Spleen (tissue), 11 donors: ENCODE results near the gene PREB. TPM values are rescaled to one million over a fixed set of nuclear protein-coding genes. Genes with fewer than 3 reads are reported as not detected.

ENCODE experiments used
- DNase-seq: peaks from one replicate; pipeline ENCODE4 v3.0.0-alpha.2; 2020
- H3K27ac ChIP-seq, 8 donors: fragments of 200-600 bp; sonication (generic) in 7 of 8; 1 replicate in 4 of 8; 2 replicates in 4 of 8; pipeline versions ENCODE4 v1.5.0 to v1.8.0; 2016 to 2021; ENCODE audit warnings: inconsistent platforms in 4 of 8, mild to moderate bottlenecking in 4 of 8, moderate library complexity in 1 of 8
- H3K27me3 ChIP-seq, 7 donors: fragments of 200-600 bp; sonication (generic) in 6 of 7; replicated peaks in 1 of 7; 1 replicate in 4 of 7; 2 replicates in 3 of 7; pipeline versions ENCODE4 v1.5.0 to v1.8.0; 2016 to 2021; ENCODE audit warnings: inconsistent platforms in 3 of 7, mild to moderate bottlenecking in 1 of 7
- H3K36me3 ChIP-seq, 6 donors: fragments of 200-600 bp; sonication (generic) in 5 of 6; 1 replicate in 4 of 6; 2 replicates in 2 of 6; pipeline versions ENCODE4 v1.5.0 to v1.8.0; 2016 to 2021; ENCODE audit warnings: inconsistent platforms in 2 of 6
- H3K4me1 ChIP-seq, 6 donors: fragments of 200-600 bp; sonication (generic) in 5 of 6; 1 replicate in 3 of 6; 2 replicates in 3 of 6; pipeline versions ENCODE4 v1.5.0 to v1.8.0; 2016 to 2021; ENCODE audit warnings: inconsistent platforms in 3 of 6
- H3K4me3 ChIP-seq, 8 donors: fragments of 200-600 bp; sonication (generic) in 7 of 8; 1 replicate in 4 of 8; 2 replicates in 4 of 8; pipeline versions ENCODE4 v1.5.0 to v1.8.0; 2016 to 2021; ENCODE audit warnings: inconsistent platforms in 4 of 8, mild to moderate bottlenecking in 4 of 8, moderate library complexity in 2 of 8
- H3K9me3 ChIP-seq, 8 donors: fragments of 200-600 bp; sonication (generic) in 7 of 8; 1 replicate in 4 of 8; 2 replicates in 4 of 8; pipeline versions ENCODE4 v1.5.0 to v1.8.0; 2016 to 2021; ENCODE audit warnings: inconsistent platforms in 4 of 8
- CTCF ChIP-seq, 11 experiments: fragments of 200-600 bp in 7 of 11; fragments of 450-650 bp in 4 of 11; sonication (generic) in 4 of 11; IDR thresholded peaks in 8 of 11; conservative IDR thresholded peaks in 3 of 11; 1 replicate in 7 of 11; 2 replicates in 4 of 11; pipeline versions ENCODE4 v1.4.0 to v1.8.0; 2016 to 2021; ENCODE audit warnings: antibody characterized with exemption in 11 of 11, inconsistent platforms in 4 of 11, mild to moderate bottlenecking in 1 of 11
- POLR2A ChIP-seq, 3 donors: fragments of 450-650 bp; IDR thresholded peaks; one replicate each; pipeline ENCODE4 v1.5.1; 2017; ENCODE audit warnings: antibody characterized with exemption in 3 of 3, mild to moderate bottlenecking in 1 of 3
- POLR2AphosphoS5 ChIP-seq, 3 donors: sonication (generic); formaldehyde crosslinking; IDR thresholded peaks; one replicate each; pipeline ENCODE4 v1.5.1; 2017; ENCODE audit warnings: antibody characterized with exemption in 3 of 3
- WGBS, 5 donors: extraction: QIAGEN DNeasy Blood & Tissue Kit in 3 of 5; methylation state at CpG; one replicate each; pipeline versions ENCODE4 v1.1.5 to v1.1.7; 2013 to 2018; 5-methylcytosine and 5-hydroxymethylcytosine counted together
- intact Hi-C: fragments of 100-400 bp; cut with DNase I; formaldehyde crosslinking; loops from one replicate; pipeline ENCODE4 v1.15.0; 2023; ENCODE audit warnings: low total_unique reads
- polyA plus RNA-seq, 3 donors: library from polyadenylated mRNA; stranded (reverse); fragments of 200-250 nt; gene quantifications; one replicate each; pipeline ENCODE4 v1.2.1, GENCODE V29; 2013
- total RNA-seq, 7 donors: library from RNA; depleted of rRNA in 3 of 7; stranded (reverse); fragments of >200 nt in 3 of 7; fragmentation: NEBNext Ultra II Directional in 4 of 7; extraction: Animal tissue kit (Norgen Biotek cat#: 25700) in 4 of 7; gene quantifications; one replicate each; pipeline versions ENCODE4 v1.1.0 to v1.2.1, GENCODE V29; 2016 to 2021
- donor health status: healthy with polysubstance abuse.
- donor health status: DM: no; HTN: no; CAD: no; lungs with moderate emphysema.
- donor health status: DM: no; HTN: no; CAD: no.
- donor health status: Bipolar disorder and iron deficiency.
- donor health status: healthy.
- donor health status: DM: no; HTN: no; CAD: no.
- donor health status: DM: yes; HTN: yes; CAD: no.

Gene PREB
- total and polyA plus RNA-seq, 10 donors: 42.8 to 75.0 (median 49.0) TPM

DNA sequence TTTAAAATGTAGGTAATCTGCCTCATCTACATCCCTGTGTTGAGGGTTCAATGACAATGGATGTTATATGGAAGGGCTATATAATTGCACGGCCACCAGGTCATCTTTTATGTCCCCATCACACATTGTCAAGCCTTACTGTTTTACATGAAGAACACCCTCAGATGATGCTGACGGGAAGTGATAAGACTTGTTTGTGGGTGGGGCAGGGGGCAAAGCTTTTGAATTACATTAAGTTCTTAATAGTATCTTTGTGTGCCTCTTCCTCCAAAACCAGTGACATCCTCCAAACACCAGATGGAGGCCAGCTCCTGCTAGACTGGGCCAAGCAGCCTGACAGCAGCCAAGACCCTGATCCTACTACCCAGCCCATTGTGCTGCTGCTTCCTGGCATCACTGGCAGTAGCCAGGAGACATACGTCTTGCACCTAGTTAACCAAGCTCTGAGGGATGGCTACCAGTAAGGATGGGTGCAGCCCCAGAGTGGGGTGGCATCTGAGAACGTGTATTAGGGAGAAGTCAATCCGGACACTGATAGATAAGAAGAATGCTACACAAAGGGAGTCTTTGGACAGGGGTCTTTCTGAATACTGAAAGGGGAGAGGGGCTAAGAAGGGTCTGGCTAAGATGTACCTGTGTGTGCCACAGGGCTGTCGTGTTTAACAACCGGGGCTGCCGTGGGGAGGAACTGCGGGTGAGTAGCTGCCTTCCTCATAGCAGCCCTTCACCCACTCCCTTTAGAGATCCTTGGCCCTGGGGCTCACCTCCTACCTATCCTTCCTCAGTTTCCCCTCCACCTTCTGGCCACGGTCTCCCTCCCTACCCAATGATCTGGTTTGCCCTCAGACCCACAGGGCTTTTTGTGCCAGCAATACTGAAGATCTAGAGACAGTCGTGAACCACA lies 5.5 kb downstream of the PREB start:
- Histone ChIP-seq H3K27ac (no peak overlapping the region), H3K4me3 (no peak overlapping the region), H3K27me3 (no peaks in the 10 kb centered on the region), H3K4me1 (peaks cover 9 to 27% (median 21%) of the 10 kb centered on the region in 6 donors), H3K36me3 (peaks cover 0 to 46% (median 31%) of the 10 kb centered on the region in 6 donors), H3K9me3 (no peaks in the 10 kb centered on the region)
- 78 to 88% (median 82%) methylated on average over 11 of the region's 11 CpGs for WGBS, 5 donors
- TF ChIP-seq POLR2A (IDR thresholded peaks at IDR 0.05): no peak
- peak in 1 of 3 donors; percentile 35 for TF ChIP-seq POLR2AphosphoS5 (IDR thresholded peaks at IDR 0.05)
- DNase-seq: no peak
- intact Hi-C loops: no loop called here

DNA sequence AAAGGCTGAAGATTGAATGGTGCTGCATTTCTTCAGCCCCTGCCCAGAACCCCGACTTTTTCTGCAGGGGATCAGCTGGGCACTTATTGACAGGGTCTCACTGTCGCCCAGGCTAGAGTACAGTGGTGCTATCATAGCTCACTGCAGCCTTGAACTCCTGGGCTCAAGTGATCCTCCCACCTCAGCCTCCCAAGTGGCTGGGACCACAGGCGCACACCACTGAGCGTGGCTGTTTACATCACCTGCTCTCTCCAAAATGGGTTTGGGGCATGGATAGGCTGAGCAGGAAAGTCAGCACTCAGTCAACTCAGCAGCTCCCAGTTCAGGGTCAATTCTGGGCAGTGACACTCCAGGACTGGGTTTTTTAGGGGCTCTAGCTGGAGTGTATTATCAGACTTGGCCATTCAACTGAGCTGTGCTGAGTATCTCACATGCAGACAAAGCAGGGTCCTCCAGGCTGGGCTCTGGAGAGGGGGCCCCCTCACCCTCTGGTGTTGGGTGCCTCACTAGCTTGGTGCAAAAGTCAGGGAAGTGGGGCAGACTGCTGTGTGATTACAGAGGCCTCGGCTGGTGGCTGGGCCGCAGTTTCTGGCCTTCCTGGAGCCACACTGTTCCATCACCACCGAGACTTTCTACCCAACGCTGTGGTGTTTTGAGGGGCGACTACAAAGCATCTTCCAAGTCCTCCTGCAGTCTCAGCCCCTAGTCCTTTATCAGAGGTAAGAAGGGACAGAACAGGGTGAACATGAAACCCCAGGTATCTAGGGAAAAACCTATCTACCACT lies 6.4 kb downstream of the PREB start:
- TF ChIP-seq POLR2AphosphoS5 (IDR thresholded peaks at IDR 0.05) (peak in 1 of 3 donors; percentile 43), CTCF (IDR thresholded peaks at IDR 0.05 in 8 of 11, conservative IDR thresholded peaks at IDR 0.05 in 3 of 11) (no peak)
- Histone ChIP-seq H3K9me3 (no peaks in the 10 kb centered on the region), H3K27ac (no peak overlapping the region), H3K36me3 (peaks cover 0 to 44% (median 31%) of the 10 kb centered on the region in 6 donors), H3K4me3 (no peak overlapping the region), H3K4me1 (peaks cover 2 to 24% (median 17%) of the 10 kb centered on the region in 6 donors), H3K27me3 (no peaks in the 10 kb centered on the region)
- no peak for DNase-seq
- WGBS, 5 donors: 86 to 94% (median 90%) methylated on average over 7 to 9 of the region's 9 CpGs
- intact Hi-C loops: no loop called here

GRCh38 chr2:27126252-27126710 lies 8.2 kb downstream of the PREB start:
- no peaks in the 10 kb centered on the region for H3K9me3 ChIP-seq
- peaks cover 0 to 19% (median 11%) of the 10 kb centered on the region in 6 donors for H3K4me1 ChIP-seq
- TF ChIP-seq POLR2A (IDR thresholded peaks at IDR 0.05): no peak
- no peak for TF ChIP-seq POLR2AphosphoS5 (IDR thresholded peaks at IDR 0.05)
- TF ChIP-seq CTCF (IDR thresholded peaks at IDR 0.05 in 8 of 11, conservative IDR thresholded peaks at IDR 0.05 in 3 of 11): no peak
- H3K36me3 ChIP-seq: peaks cover 0 to 26% (median 18%) of the 10 kb centered on the region in 6 donors
- H3K27me3 ChIP-seq: no peaks in the 10 kb centered on the region
- H3K4me3 ChIP-seq: no peak overlapping the region
- DNase-seq: no peak
- no peak overlapping the region for H3K27ac ChIP-seq
- intact Hi-C loops: no loop called here
- 60 to 71% (median 63%) methylated on average over 5 of the region's 5 CpGs for WGBS, 5 donors

DNA sequence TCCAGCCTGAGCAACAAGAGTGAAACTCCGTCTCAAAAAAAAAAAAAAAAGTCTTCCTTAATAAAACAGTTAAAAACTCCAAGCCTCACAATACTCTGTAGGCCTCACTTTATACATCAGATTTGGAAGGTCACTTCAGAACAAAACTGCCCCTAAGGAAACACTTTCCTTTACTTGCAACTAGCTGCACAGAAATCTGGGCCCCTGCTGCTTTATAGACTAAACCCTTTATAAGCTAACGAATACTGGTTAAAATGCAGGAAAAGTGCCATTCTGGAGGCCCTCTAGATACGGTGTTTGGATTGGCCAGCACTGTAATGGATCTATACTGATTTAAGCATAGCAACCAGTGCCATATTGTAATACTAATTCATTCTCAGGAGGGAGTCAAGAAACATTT lies 9.3 kb downstream of the PREB start:
- no peak overlapping the region for H3K4me3 ChIP-seq
- peaks cover 0 to 7% (median 0%) of the 10 kb centered on the region in 7 donors for H3K27me3 ChIP-seq
- H3K9me3 ChIP-seq: no peaks in the 10 kb centered on the region
- H3K4me1 ChIP-seq: peaks cover 0 to 19% (median 11%) of the 10 kb centered on the region in 6 donors
- WGBS, 5 donors: 87 to 97% (median 91%) methylated on average over 3 of the region's 3 CpGs
- peaks cover 0 to 14% (median 6%) of the 10 kb centered on the region in 6 donors for H3K36me3 ChIP-seq
- intact Hi-C loops: no loop called here
- H3K27ac ChIP-seq: no peak overlapping the region
- no peak for DNase-seq
- TF ChIP-seq POLR2AphosphoS5 (IDR thresholded peaks at IDR 0.05) (no peak), CTCF (IDR thresholded peaks at IDR 0.05 in 8 of 11, conservative IDR thresholded peaks at IDR 0.05 in 3 of 11) (no peak), POLR2A (IDR thresholded peaks at IDR 0.05) (no peak)
